Peyer's patch (tissue), 4 donors: Measurements from ENCODE around the gene RAD51B.

Experiments
- POLR2A ChIP-seq, 2 donors: fragments of 450-650 bp; IDR thresholded peaks; one replicate each; pipeline ENCODE4 v1.5.1; 2017; ENCODE audit warnings: antibody characterized with exemption in 2 of 2, mild to moderate bottlenecking in 2 of 2, moderate library complexity in 2 of 2
- TF ChIP-seq, protein P1 (sequence below), 6 experiments: fragments of 450-650 bp in 4 of 6; fragments of 200-600 bp in 2 of 6; sonication (generic) in 1 of 6; IDR thresholded peaks; one replicate each; pipeline ENCODE4 v1.5.1; 2017 to 2019; ENCODE audit warnings: antibody characterized with exemption in 6 of 6, mild to moderate bottlenecking in 3 of 6, moderate library complexity in 1 of 6

DNA sequence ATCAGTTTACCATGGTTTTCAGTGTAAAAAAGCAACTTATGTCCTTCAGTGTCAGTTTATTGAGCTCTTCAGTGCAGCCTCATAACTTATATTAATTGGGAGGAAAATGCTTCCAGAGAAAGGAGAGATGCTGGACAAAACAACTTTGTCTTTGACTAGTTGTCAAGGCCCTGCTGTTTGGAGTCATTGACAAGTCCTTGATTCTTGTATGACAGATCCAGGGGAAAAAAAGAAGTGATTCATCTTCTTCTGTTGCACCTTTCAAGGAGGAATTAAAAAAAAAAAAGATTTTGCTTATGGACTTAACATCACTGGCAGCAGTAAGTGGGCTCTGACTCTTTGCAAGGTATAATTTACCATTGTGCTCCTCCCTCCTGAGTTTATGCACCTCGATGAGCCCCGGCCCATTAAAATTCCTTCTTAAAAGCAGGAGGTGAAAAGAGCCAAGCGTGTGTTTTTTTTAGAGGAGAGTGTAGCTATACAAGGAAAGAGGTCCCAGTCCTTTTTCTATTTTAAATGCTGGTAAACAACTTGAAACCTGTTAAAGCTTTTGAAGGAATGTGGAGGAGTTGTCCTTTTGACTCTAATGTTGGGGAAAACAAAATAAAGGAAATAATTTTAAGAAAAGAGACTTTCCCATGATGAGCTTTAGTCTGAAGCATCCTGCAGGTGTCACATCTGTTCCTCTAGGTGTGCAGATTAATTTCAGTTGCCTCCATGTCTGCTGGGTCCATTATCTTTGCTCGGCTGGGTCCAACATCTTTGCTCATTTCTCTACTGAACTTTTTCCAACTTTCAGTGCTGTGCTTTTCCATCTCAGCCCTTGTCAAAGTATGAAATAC is 431.6 kb downstream of the RAD51B start:
- TF ChIP-seq, protein P1, sequence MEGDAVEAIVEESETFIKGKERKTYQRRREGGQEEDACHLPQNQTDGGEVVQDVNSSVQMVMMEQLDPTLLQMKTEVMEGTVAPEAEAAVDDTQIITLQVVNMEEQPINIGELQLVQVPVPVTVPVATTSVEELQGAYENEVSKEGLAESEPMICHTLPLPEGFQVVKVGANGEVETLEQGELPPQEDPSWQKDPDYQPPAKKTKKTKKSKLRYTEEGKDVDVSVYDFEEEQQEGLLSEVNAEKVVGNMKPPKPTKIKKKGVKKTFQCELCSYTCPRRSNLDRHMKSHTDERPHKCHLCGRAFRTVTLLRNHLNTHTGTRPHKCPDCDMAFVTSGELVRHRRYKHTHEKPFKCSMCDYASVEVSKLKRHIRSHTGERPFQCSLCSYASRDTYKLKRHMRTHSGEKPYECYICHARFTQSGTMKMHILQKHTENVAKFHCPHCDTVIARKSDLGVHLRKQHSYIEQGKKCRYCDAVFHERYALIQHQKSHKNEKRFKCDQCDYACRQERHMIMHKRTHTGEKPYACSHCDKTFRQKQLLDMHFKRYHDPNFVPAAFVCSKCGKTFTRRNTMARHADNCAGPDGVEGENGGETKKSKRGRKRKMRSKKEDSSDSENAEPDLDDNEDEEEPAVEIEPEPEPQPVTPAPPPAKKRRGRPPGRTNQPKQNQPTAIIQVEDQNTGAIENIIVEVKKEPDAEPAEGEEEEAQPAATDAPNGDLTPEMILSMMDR (IDR thresholded peaks at IDR 0.05), result peak in 4 of 6 experiments; percentile 7 to 24 (median 16)
- TF ChIP-seq POLR2A (IDR thresholded peaks at IDR 0.05), result no peak
